ENCODE measurements around the gene UGT1A8.

DNA sequence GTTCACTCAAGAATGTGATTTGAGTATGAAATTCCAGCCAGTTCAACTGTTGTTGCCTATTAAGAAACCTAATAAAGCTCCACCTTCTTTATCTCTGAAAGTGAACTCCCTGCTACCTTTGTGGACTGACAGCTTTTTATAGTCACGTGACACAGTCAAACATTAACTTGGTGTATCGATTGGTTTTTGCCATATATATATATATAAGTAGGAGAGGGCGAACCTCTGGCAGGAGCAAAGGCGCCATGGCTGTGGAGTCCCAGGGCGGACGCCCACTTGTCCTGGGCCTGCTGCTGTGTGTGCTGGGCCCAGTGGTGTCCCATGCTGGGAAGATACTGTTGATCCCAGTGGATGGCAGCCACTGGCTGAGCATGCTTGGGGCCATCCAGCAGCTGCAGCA is 142.6 kb downstream of the UGT1A8 start, which contains the start of gene UGT1A1:
- TF ChIP-seq EZH2 (IDR thresholded peaks at IDR 0.05; ENCODE audit: insufficient read depth, poor library complexity, severe bottlenecking) = no peak
- no peak for TF ChIP-seq EZH2phosphoT487 (IDR thresholded peaks at IDR 0.05; ENCODE audit: insufficient read depth, low read depth)

Data from GM23248 (cell line).